Measurements from ENCODE around the gene CHMP3. TPM values are rescaled to one million over a fixed set of nuclear protein-coding genes. Genes with fewer than 3 reads are reported as not detected.

Gene CHMP3
- polyA plus RNA-seq, 1 donor from 2014 or later: 31.8 TPM

- Histone ChIP-seq H3K4me2 (ENCODE audit: low read length) (no peak overlapping the region), H3K36me3 (ENCODE audit: insufficient read depth, low read length) (peaks cover 28% of the 10 kb centered on the region), H3K79me2 (replicated peaks; ENCODE audit: insufficient read depth, low read length) (no peaks in the 10 kb centered on the region), H4K20me1 (ENCODE audit: insufficient read depth) (no peaks in the 10 kb centered on the region), H3F3A (ENCODE audit: insufficient read depth, low read length, poor library complexity, severe bottlenecking) (no peaks in the 10 kb centered on the region), H3K9ac (ENCODE audit: low read length) (no peak overlapping the region), H3K27me3 (ENCODE audit: insufficient read depth, low read depth, low read length) (no peaks in the 10 kb centered on the region), H3K9me2 (ENCODE audit: insufficient read depth, low read length) (no peaks in the 10 kb centered on the region), H3K27ac (ENCODE audit: low read length) (no peak overlapping the region), H2AFZ (ENCODE audit: low read depth, low read length) (no peak overlapping the region), H3K9me3 (ENCODE audit: low read length) (no peaks in the 10 kb centered on the region), H3K4me3 (ENCODE audit: low read length) (no peak overlapping the region)
- TF ChIP-seq EP300 (conservative IDR thresholded peaks at IDR 0.05; ENCODE audit: poor library complexity, severe bottlenecking): no peak
- TF ChIP-seq SMC3 (conservative IDR thresholded peaks at IDR 0.05; ENCODE audit: poor library complexity): no peak
- TF ChIP-seq MXI1 (conservative IDR thresholded peaks at IDR 0.05; ENCODE audit: poor library complexity, severe bottlenecking): no peak
- TF ChIP-seq EZH2 (IDR thresholded peaks at IDR 0.05; ENCODE audit: borderline replicate concordance, insufficient read depth, low read length, poor library complexity, severe bottlenecking): no peak
- TF ChIP-seq CTCF (IDR thresholded peaks at IDR 0.05; ENCODE audit: poor library complexity, severe bottlenecking): no peak
- no peak for TF ChIP-seq POLR2AphosphoS5 (IDR thresholded peaks at IDR 0.05)
- TF ChIP-seq RAD21 (conservative IDR thresholded peaks at IDR 0.05): no peak
- no peak for TF ChIP-seq REST (IDR thresholded peaks at IDR 0.05; ENCODE audit: borderline replicate concordance)
- no peak for TF ChIP-seq TAF1 (IDR thresholded peaks at IDR 0.05; ENCODE audit: low read depth)
Observed at GRCh38 chr2:86492048-86492453, 71.2 kb downstream of the CHMP3 start.

GRCh38 chr2:86491088-86491487, 72.2 kb downstream of the CHMP3 start:
- H3K36me3 ChIP-seq (ENCODE audit: insufficient read depth, low read length): peaks cover 32% of the 10 kb centered on the region
- H3F3A ChIP-seq (ENCODE audit: insufficient read depth, low read length, poor library complexity, severe bottlenecking): no peaks in the 10 kb centered on the region
- H3K9me2 ChIP-seq (ENCODE audit: insufficient read depth, low read length): no peaks in the 10 kb centered on the region
- H3K27me3 ChIP-seq (ENCODE audit: insufficient read depth, low read depth, low read length): no peaks in the 10 kb centered on the region
- H3K9me3 ChIP-seq (ENCODE audit: low read length): no peaks in the 10 kb centered on the region
- no peak overlapping the region for H3K9ac ChIP-seq (ENCODE audit: low read length)
- H4K20me1 ChIP-seq (ENCODE audit: insufficient read depth): no peaks in the 10 kb centered on the region
- TF ChIP-seq REST (IDR thresholded peaks at IDR 0.05; ENCODE audit: borderline replicate concordance): no peak
- H3K79me2 ChIP-seq (replicated peaks; ENCODE audit: insufficient read depth, low read length): no peaks in the 10 kb centered on the region
- H3K4me3 ChIP-seq (ENCODE audit: low read length): no peak overlapping the region
- no peak overlapping the region for H2AFZ ChIP-seq (ENCODE audit: low read depth, low read length)
- no peak overlapping the region for H3K4me2 ChIP-seq (ENCODE audit: low read length)
- H3K27ac ChIP-seq (ENCODE audit: low read length): no peak overlapping the region

Data from neural cell (in vitro differentiated cells).